H9 (cell line): ENCODE results near the gene HAL. TPM values are rescaled to one million over a fixed set of nuclear protein-coding genes. Genes with fewer than 3 reads are reported as not detected.

Experiments
- DNase-seq: peaks from one replicate; pipeline ENCODE4 v3.0.0-alpha.2; 2017
- H2AFZ ChIP-seq: one replicate; pipeline ENCODE4 v1.6.1; 2013; ENCODE audit warnings: mild to moderate bottlenecking, low read length, control low read depth, moderate library complexity
- H2AK5ac ChIP-seq: 2 replicates; pipeline ENCODE4 v1.6.1; 2013; ENCODE audit warnings: low read length, control low read depth, mixed read lengths; ENCODE audit not compliant: insufficient read length
- H2BK120ac ChIP-seq: one replicate; pipeline ENCODE4 v1.6.1; 2013; ENCODE audit warnings: low read depth, mild to moderate bottlenecking, low read length, control low read depth, inconsistent platforms; ENCODE audit not compliant: poor library complexity, severe bottlenecking
- H2BK12ac ChIP-seq: 2 replicates; pipeline ENCODE4 v1.6.1; 2013; ENCODE audit warnings: low read length, control low read depth, mixed read lengths, low read depth; ENCODE audit not compliant: insufficient read length
- H2BK15ac ChIP-seq: 2 replicates; pipeline ENCODE4 v1.6.1; 2013; ENCODE audit warnings: low read depth, low read length, control low read depth
- H2BK20ac ChIP-seq: one replicate; pipeline ENCODE4 v1.6.1; 2013; ENCODE audit warnings: low read depth, mild to moderate bottlenecking, low read length, control low read depth, inconsistent platforms; ENCODE audit not compliant: poor library complexity, severe bottlenecking
- H2BK5ac ChIP-seq: 2 replicates; pipeline ENCODE4 v1.6.1; 2013; ENCODE audit warnings: low read length, control low read depth, mixed read lengths; ENCODE audit not compliant: insufficient read length
- H3K14ac ChIP-seq: 2 replicates; pipeline ENCODE4 v1.6.1; 2013; ENCODE audit warnings: low read length, control low read depth; ENCODE audit not compliant: insufficient read depth
- H3K18ac ChIP-seq: 2 replicates; pipeline ENCODE4 v1.6.1; 2013; ENCODE audit warnings: low read depth, mild to moderate bottlenecking, mixed read lengths, low read length, control low read depth; ENCODE audit not compliant: insufficient read length
- H3K23ac ChIP-seq: 2 replicates; pipeline ENCODE4 v1.6.1; 2013; ENCODE audit warnings: low read length, control low read depth, mixed read lengths, low read depth; ENCODE audit not compliant: insufficient read length
- H3K23me2 ChIP-seq: 2 replicates; pipeline ENCODE4 v1.6.1; 2013; ENCODE audit warnings: low read depth, mild to moderate bottlenecking, mixed read lengths, low read length, control low read depth; ENCODE audit not compliant: insufficient read length, poor library complexity, severe bottlenecking
- H3K27ac ChIP-seq: 2 replicates; pipeline ENCODE4 v1.5.1; 2013; ENCODE audit warnings: low read length, control low read depth, mixed read lengths, low read depth; ENCODE audit not compliant: insufficient read length
- H3K27me3 ChIP-seq: 2 replicates; pipeline ENCODE4 v1.6.1; 2013; ENCODE audit warnings: low read length, control low read depth, inconsistent platforms; ENCODE audit not compliant: insufficient read depth
- H3K4ac ChIP-seq: 2 replicates; pipeline ENCODE4 v1.6.1; 2013; ENCODE audit warnings: low read depth, mild to moderate bottlenecking, control low read depth, inconsistent platforms, low read length, moderate library complexity
- H3K4me1 ChIP-seq: 2 replicates; pipeline ENCODE4 v1.6.1; 2013; ENCODE audit warnings: low read length, control low read depth, inconsistent platforms; ENCODE audit not compliant: insufficient read depth
- H3K4me2 ChIP-seq: 2 replicates; pipeline ENCODE4 v1.6.1; 2013; ENCODE audit warnings: low read length, control low read depth, mixed read lengths; ENCODE audit not compliant: insufficient read length, insufficient read depth
- H3K56ac ChIP-seq: 2 replicates; pipeline ENCODE4 v1.6.1; 2013; ENCODE audit warnings: low read depth, mild to moderate bottlenecking, mixed read lengths, low read length, control low read depth; ENCODE audit not compliant: insufficient read length
- H3K79me1 ChIP-seq: 2 replicates; pipeline ENCODE4 v1.6.1; 2013; ENCODE audit warnings: low read depth, mild to moderate bottlenecking, moderate library complexity, low read length, control low read depth, inconsistent platforms; ENCODE audit not compliant: insufficient read depth, poor library complexity, severe bottlenecking
- H3K79me2 ChIP-seq: 2 replicates; pipeline ENCODE4 v1.6.1; 2013; ENCODE audit warnings: low read length, control low read depth, inconsistent platforms; ENCODE audit not compliant: insufficient read depth
- H3K9ac ChIP-seq: 2 replicates; pipeline ENCODE4 v1.6.1; 2013; ENCODE audit warnings: low read length, control low read depth, mixed read lengths; ENCODE audit not compliant: insufficient read length; ENCODE audit errors: extremely low read depth
- H3K9me3 ChIP-seq: one replicate; pipeline ENCODE4 v1.6.1; 2013; ENCODE audit warnings: low read depth, low read length, inconsistent platforms; ENCODE audit not compliant: control insufficient read depth
- H3T11ph ChIP-seq: one replicate; pipeline ENCODE4 v1.6.1; 2013; ENCODE audit warnings: mild to moderate bottlenecking, low read length, control low read depth, inconsistent platforms
- H4K20me1 ChIP-seq: one replicate; pipeline ENCODE4 v1.6.1; 2013; ENCODE audit not compliant: control insufficient read depth, insufficient read length, insufficient read depth
- H4K5ac ChIP-seq: 2 replicates; pipeline ENCODE4 v1.6.1; 2013; ENCODE audit warnings: low read depth, mild to moderate bottlenecking, mixed read lengths, low read length, control low read depth; ENCODE audit not compliant: insufficient read length
- H4K8ac ChIP-seq: replicated peaks from 2 replicates; pipeline ENCODE4 v1.6.1; 2013; ENCODE audit warnings: low read length, control low read depth, mixed read lengths, low read depth; ENCODE audit not compliant: insufficient read length
- H4K91ac ChIP-seq: 2 replicates; pipeline ENCODE4 v1.6.1; 2013; ENCODE audit warnings: low read depth, mild to moderate bottlenecking, moderate library complexity, mixed read lengths, low read length, control low read depth; ENCODE audit not compliant: insufficient read length
- H3K27ac Mint-ChIP-seq, 3 experiments: 2 replicates in 2 of 3; 3 replicates in 1 of 3; pipeline ENCODE4 v1.8.0; 2020 to 2021; ENCODE audit warnings: mixed read lengths in 3 of 3, mild to moderate bottlenecking in 1 of 3, moderate library complexity in 1 of 3
- H3K27me3 Mint-ChIP-seq: 2 replicates; pipeline ENCODE4 v1.8.0; 2021; ENCODE audit warnings: low read depth, mild to moderate bottlenecking, moderate library complexity, mixed read lengths
- H3K36me3 Mint-ChIP-seq, 3 experiments: 2 replicates in 2 of 3; 3 replicates in 1 of 3; pipeline ENCODE4 v1.8.0; 2020 to 2021; ENCODE audit warnings: low read depth in 3 of 3, mixed read lengths in 3 of 3; ENCODE audit not compliant: insufficient read depth in 1 of 3
- H3K4me1 Mint-ChIP-seq, 2 experiments: 2 replicates each; pipeline ENCODE4 v1.8.0; 2020; ENCODE audit warnings: mixed read lengths in 2 of 2
- H3K4me3 Mint-ChIP-seq, 2 experiments: 2 replicates in 1 of 2; 3 replicates in 1 of 2; pipeline ENCODE4 v1.8.0; 2020 to 2021; ENCODE audit warnings: mild to moderate bottlenecking in 2 of 2, mixed read lengths in 2 of 2, moderate library complexity in 1 of 2
- H3K9me3 Mint-ChIP-seq, 2 experiments: 2 replicates in 1 of 2; 3 replicates in 1 of 2; pipeline ENCODE4 v1.8.0; 2020; ENCODE audit warnings: mild to moderate bottlenecking in 2 of 2, mixed read lengths in 2 of 2, moderate library complexity in 1 of 2
- WGBS: extraction: QIAGEN DNeasy Blood & Tissue Kit; methylation state at CpG from one replicate; pipeline ENCODE4 v1.1.7; 2013; ENCODE audit warnings: missing lambda C conversion rate, low lambda C conversion rate, mixed read lengths; ENCODE audit not compliant: insufficient read length; ENCODE audit errors: extremely low coverage; 5-methylcytosine and 5-hydroxymethylcytosine counted together
- total RNA-seq: library from RNA; stranded (reverse); gene quantifications from 2 replicates; pipeline ENCODE4 v1.2.1, GENCODE V29; 2021
- TF ChIP-seq, protein P1 (sequence below): fragments of 200-600 bp; sonication (generic); conservative IDR thresholded peaks from 3 replicates; pipeline ENCODE4 v1.8.0; 2021; ENCODE audit warnings: antibody characterized with exemption, mild to moderate bottlenecking

The HAL gene
- total RNA-seq, 1 experiment from 2014 or later = 0.35 TPM

DNA sequence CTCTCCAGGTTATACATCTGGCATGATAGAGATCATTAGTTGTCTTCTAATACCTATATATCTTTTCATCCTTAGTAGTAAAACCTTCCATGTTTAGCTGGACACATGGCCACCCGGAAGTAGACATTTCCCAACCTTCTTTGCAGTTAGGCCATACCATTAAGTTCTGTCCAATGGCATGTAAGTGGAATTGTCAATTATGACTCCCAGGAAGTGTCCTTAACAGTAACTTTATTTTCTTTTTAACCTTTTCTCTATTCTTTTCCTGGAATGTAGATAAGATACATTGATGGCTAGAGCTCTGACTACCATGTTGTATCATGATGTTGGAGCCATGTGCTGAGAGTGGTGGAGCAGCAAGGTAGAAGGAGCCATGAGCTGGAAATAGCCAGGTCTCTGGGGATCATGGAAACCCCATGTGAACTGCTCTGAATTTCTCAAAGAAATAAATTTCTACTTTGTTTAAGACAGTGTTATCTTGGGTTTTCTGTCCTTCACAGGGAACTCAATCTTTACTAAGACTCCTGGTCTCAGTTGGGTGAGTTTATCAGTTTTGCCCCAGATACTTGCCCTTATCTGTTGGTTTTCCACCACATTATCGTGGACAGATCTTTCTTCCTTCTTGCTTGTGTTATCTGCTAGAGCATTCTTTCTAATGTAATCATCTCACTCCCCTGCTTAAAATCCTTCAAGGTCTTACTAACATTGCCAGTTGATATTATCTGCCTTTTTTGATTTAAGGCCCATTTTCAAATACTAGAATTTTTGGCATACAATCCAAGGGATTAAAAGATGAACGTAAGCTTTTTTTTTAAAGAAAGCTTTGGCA, 44.4 kb upstream of the HAL start:
- no peak overlapping the region for H3K4me2 ChIP-seq
- no peak overlapping the region for H2BK120ac ChIP-seq
- no peak overlapping the region for H2AFZ ChIP-seq
- H3K27me3 ChIP-seq = no peaks in the 10 kb centered on the region
- no peak overlapping the region for H2BK12ac ChIP-seq
- H3K4ac ChIP-seq = no peak overlapping the region
- no peak overlapping the region for H2BK20ac ChIP-seq
- H4K91ac ChIP-seq = no peak overlapping the region
- no peaks in the 10 kb centered on the region for H3K9me3 ChIP-seq
- Mint-ChIP-seq H3K4me3 (no peak overlapping the region), H3K9me3 (no peaks in the 10 kb centered on the region), H3K36me3 (no peaks in the 10 kb centered on the region), H3K27ac (no peak overlapping the region), H3K27me3 (no peaks in the 10 kb centered on the region), H3K4me1 (no peaks in the 10 kb centered on the region)
- H4K5ac ChIP-seq = no peak overlapping the region
- no peaks in the 10 kb centered on the region for H3K79me2 ChIP-seq
- no peak overlapping the region for H2AK5ac ChIP-seq
- H3K4me1 ChIP-seq = no peaks in the 10 kb centered on the region
- H3K9ac ChIP-seq = no peak overlapping the region
- no peaks in the 10 kb centered on the region for H4K20me1 ChIP-seq
- H3K56ac ChIP-seq = no peak overlapping the region
- H2BK5ac ChIP-seq = no peak overlapping the region
- H2BK15ac ChIP-seq = no peak overlapping the region
- TF ChIP-seq, protein P1, sequence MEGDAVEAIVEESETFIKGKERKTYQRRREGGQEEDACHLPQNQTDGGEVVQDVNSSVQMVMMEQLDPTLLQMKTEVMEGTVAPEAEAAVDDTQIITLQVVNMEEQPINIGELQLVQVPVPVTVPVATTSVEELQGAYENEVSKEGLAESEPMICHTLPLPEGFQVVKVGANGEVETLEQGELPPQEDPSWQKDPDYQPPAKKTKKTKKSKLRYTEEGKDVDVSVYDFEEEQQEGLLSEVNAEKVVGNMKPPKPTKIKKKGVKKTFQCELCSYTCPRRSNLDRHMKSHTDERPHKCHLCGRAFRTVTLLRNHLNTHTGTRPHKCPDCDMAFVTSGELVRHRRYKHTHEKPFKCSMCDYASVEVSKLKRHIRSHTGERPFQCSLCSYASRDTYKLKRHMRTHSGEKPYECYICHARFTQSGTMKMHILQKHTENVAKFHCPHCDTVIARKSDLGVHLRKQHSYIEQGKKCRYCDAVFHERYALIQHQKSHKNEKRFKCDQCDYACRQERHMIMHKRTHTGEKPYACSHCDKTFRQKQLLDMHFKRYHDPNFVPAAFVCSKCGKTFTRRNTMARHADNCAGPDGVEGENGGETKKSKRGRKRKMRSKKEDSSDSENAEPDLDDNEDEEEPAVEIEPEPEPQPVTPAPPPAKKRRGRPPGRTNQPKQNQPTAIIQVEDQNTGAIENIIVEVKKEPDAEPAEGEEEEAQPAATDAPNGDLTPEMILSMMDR = no peak
- H3K23ac ChIP-seq = no peak overlapping the region
- no peak overlapping the region for H4K8ac ChIP-seq
- no peak overlapping the region for H3K18ac ChIP-seq
- no peak overlapping the region for H3K27ac ChIP-seq
- H3K14ac ChIP-seq = no peak overlapping the region
- no peaks in the 10 kb centered on the region for H3K79me1 ChIP-seq
- DNase-seq = no peak
- no CpG with 5 or more reads among the region's 3 CpGs for WGBS
- H3K23me2 ChIP-seq = no peaks in the 10 kb centered on the region
- H3T11ph ChIP-seq = no peak overlapping the region
